ENCODE results near the gene KPNA3.

- TF ChIP-seq YY1 (IDR thresholded peaks at IDR 0.05) = peak; percentile 70
- TF ChIP-seq ZBTB33 (IDR thresholded peaks at IDR 0.05) = no peak
- TF ChIP-seq CTCF (IDR thresholded peaks at IDR 0.05; ENCODE audit: low read depth, low read length, missing input control) = no peak
- TF ChIP-seq RAD21 (IDR thresholded peaks at IDR 0.05) = peak; percentile 78 to 79
Observed at GRCh38 chr13:49791315-49791710, 1.2 kb downstream of the KPNA3 start.

Measured in liver (tissue), 3 donors.